Left ventricle myocardium superior (tissue), 1 donor: ENCODE measurements around the gene BAIAP2L1. TPM values are rescaled to one million over a fixed set of nuclear protein-coding genes. Genes with fewer than 3 reads are reported as not detected.
A peak's percentile ranks its signal among the peaks of the same experiment; 100 is the strongest.

Experiments
- ATAC-seq: fragments of 200-7000 bp; cut with Tn5 transposase; one replicate; pipeline ENCODE4 v1.9.1; 2020; ENCODE audit warnings: mild to moderate bottlenecking, moderate library complexity
- DNase-seq: peaks from one replicate; pipeline ENCODE4 v3.0.0-alpha.2; 2020
- intact Hi-C: fragments of 100-400 bp; cut with micrococcal nuclease; formaldehyde crosslinking; loops from one replicate; pipeline ENCODE4 v1.11.0; 2022
- total RNA-seq: library from RNA; stranded (reverse); fragmentation: NEBNext Ultra II Directional; extraction: Animal tissue kit (Norgen Biotek cat#: 25700); gene quantifications from one replicate; pipeline ENCODE4 v1.2.1, GENCODE V29; 2021
- donor health status: DM: no; HTN: yes; CAD: no; lungs with severe emphysema.

Gene BAIAP2L1
- total RNA-seq, 1 donor from 2014 or later = 2.0 TPM

DNA sequence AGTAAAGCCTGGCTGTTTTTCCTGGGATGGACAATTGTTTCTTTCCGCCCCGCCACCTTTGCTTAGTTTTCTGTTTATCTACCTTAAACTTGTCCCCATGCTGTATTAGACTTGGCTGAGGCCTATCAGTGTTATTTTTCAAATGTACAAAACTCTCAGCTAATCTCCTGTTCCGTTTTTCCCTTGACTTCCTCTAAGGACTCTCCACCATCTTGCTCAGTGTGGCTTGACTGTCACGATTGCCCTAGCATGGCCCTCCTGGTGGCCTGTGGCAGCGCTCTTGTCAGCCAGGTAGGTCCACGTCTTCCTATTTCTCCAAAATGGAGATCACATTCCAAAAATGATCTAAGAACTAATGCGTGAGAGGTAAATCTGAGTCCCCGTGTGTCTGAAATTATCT, 36.7 kb downstream of the BAIAP2L1 start:
- DNase-seq (no peak), ATAC-seq (no peak)
- intact Hi-C loops = no loop called here

DNA sequence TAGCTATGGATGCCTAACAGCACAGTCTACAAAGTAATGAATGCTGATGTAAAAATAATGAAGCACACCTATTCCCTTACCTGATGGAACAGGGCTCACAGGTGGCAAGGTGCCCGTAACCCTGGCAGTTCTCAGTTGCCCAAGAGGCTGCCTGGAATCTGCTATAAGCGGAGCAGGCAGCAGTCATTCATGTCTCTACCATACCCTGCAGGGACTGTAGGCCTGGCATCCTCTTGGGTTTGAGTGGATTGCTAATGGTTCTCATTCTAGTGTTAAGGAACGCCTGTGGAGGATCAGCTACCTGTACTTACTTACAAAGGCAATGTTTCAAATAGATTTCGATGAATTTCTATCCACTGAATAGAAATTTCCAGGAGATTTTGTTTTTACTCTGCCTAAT, 38.4 kb downstream of the BAIAP2L1 start:
- intact Hi-C loops = no loop called here
- no peak for ATAC-seq
- no peak for DNase-seq

DNA sequence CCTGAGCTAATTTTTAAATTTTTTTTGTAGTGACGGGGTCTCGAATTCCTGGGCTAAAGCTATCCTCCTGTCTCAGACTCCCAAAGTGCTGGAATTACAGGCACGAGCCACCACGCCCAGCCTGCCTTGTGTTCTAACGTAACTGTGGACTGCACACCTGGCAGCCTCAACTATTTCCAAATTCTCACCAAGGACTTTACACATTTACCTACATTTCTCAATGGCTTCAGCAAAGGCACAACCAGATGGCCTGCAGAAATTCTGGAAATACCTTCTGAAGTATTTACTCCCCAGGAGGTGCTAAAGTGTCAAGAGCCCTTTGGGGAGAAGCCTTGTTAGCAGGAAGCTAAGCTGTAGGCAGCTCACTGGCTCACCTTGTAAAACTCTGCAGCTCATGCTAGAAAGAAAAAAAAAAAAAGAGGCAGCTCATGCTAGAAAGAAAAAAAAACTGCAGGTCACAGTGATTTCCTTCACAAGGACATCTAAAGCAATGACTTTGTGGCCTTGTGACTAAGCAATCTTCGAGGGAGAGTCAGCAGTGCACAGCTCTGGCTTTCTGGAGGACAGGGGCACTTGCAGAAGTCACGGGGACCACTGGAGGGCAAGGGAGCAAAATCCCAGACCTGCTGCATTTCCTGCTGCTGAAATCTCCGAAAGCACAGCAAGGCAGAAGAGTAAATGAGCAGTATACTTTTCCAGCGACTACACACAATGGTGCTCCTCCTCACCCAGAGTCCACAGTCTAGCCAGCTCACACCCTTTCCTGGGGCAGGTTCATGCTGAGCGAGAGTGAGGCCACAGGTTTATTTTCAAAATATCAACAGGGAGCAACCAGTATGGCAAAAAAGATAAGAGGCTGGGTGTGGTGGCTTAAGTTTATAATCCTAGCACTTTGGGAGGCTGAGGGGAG, 40.4 kb downstream of the BAIAP2L1 start:
- ATAC-seq (no peak), DNase-seq (no peak)
- intact Hi-C loops = no loop called here

DNA sequence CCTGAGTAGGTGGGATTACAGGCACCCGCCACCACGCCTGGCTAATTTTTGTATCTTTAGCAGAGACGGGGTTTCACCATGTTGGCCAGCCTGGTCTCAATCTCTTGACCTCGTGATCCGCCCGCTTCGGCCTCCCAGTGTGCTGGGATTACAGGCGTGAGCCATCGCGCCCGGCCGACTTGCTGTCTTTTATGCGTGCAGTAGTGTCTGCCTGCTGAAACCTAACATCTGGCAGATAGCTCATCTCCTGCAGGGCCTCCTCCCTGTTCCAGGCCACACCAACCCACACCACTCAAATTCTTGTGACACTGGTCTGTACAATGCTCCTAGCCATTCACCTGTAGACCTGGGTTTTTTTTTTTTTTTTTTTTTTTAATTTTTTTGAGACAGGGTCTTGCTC, 41.5 kb downstream of the BAIAP2L1 start:
- no peak for DNase-seq
- intact Hi-C loops = no loop called here
- no peak for ATAC-seq

DNA sequence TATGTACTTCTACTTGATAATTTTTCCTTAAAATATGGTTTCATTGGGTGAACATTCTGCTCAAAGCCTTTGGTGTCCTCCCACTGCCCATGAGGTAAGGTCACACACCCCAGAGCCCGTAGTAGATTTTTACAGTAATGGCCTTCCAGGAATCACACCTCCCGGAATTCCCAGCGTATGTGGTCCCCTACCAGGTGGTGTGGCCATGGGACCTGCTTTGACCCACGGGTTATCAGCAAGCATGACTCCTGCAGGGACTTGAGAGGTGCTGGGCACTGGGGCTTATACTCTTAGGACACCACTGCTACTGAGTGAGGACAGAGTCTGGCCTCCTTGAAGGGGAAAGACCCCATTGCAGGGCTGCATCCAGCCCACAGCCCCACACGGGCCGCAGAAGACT, 42.2 kb downstream of the BAIAP2L1 start:
- ATAC-seq = no peak
- no peak for DNase-seq
- intact Hi-C loops = no loop called here

DNA sequence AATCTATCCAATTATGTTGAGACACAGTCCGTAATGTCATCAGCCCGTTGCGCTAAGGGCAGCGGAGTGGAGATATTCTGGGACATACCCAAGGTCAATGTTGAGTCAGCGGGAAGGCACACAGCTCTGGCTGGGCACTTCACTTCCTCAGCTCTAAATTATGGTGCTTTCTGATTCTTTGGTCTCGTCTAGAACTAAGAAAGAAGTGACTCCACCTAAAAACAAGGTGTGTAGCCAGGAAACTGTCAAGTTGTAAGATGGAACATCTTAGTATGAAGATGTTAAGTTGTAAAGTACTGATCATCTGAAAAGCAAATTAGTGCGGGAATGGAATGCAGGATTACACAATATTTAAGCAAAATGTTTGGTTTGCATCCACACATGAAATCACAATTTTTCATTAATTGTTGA, 43.1 kb downstream of the BAIAP2L1 start:
- peak; percentile 34 for ATAC-seq
- DNase-seq = no peak
- intact Hi-C loops = no loop called here

DNA sequence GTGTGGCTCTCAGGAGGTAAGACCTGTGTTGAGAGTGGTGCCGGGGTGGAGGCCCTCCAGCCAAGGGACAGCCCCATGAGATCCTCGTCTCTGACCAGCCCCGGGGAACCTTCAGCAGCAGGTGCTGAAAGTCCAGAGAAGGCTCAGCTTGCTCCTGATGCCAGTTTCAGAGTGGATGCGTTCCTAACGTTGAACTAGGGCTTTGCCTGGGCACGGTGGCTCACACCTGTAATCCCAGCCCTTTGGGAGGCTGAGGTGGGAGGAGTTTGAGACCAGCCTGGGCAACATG, 45.7 kb downstream of the BAIAP2L1 start:
- ATAC-seq = no peak
- intact Hi-C loops = no loop called here
- no peak for DNase-seq

DNA sequence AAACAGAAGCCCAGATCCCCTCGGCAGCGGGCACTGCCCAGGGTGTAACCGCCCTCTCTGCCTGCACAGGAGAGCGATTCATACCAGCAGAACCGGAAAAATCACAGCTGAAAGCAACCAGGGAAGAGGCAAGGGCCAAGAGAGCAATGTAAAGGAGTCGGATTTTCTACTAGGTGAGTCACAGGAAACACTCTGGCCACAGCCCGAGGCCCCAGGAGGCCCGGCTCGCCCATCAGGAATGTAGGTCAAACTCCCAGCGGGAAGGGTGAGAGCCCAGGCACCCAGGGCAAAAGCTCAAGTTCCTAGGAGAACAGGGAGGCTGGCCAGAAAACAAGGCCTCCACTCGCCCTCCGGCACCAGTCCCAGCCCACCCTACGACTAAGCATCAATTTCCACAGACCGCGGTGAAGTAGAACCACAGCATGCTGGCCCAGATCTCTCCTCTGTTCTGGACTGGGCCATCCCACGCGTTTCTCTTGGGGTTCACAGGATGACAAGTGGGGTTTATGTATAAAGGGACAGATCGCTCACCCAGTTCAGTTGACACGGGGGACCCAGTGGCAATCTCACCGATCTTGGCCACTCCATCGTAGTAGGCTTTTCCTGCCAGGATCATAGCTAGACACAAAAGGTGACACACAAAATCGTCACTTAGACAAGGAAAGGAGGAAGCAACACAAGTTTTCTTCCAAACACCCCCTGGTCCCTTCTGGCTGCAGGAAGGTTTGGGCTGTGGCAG, 46.2 kb downstream of the BAIAP2L1 start:
- no peak for ATAC-seq
- intact Hi-C loops = no loop called here
- no peak for DNase-seq

DNA sequence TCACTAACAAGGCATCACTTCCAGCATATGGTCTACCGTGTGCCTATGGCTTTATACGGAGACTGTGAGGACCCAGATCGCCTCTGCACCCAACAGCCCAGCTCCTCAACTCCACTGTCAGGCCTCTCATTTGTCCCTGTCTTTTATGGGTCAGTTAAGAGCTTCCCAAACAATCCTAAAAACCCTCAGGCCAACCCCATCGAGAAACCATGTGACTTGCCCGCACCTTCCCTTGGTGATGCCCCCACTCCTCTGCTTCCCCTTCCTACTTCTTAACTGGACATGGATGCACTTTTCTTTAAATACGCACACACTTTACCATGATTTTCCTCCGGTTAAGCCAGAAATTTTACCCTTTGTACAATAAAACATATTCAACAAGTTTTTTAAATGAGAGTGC, 46.8 kb downstream of the BAIAP2L1 start:
- no peak for ATAC-seq
- DNase-seq = no peak
- intact Hi-C loops = no loop called here

DNA sequence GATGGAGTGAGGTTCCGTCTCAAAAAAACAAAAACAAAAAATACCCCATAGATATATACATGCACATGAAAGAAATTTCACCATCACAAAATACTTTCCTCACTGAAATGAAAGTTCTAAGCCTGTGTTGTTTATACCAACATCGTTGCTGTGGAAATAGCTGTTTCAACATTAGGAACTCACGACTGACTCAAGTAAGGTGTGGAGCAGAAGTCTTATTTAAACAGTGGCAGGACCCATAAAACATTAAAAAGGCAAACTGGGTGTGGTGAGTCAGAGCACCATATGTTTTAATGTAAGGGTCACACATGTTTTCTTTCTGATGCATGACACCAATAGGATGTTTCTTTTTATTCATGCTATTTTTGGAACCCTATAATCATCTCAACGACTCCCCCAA, 48.3 kb downstream of the BAIAP2L1 start:
- no peak for DNase-seq
- intact Hi-C loops = no loop called here
- no peak for ATAC-seq

DNA sequence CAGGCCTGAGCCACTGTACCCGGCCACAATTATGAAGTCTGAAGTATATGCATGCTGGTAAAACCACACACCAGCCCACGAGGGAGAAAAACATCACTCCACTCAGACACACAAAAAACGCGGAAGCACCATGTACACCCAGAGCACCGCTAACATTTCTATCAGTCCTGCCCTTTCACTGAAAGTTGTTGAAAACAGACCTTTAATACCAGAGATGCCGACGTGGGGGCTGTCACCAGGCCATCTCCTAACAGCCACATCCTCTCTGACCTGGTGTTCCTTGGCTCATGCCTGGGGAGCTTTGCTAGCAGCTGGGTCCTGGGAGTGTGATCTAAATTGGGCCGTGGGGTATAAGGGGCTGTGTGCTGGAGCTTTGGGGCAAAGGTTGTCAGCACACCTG, 49.8 kb downstream of the BAIAP2L1 start:
- no peak for DNase-seq
- intact Hi-C loops = no loop called here
- ATAC-seq = no peak

DNA sequence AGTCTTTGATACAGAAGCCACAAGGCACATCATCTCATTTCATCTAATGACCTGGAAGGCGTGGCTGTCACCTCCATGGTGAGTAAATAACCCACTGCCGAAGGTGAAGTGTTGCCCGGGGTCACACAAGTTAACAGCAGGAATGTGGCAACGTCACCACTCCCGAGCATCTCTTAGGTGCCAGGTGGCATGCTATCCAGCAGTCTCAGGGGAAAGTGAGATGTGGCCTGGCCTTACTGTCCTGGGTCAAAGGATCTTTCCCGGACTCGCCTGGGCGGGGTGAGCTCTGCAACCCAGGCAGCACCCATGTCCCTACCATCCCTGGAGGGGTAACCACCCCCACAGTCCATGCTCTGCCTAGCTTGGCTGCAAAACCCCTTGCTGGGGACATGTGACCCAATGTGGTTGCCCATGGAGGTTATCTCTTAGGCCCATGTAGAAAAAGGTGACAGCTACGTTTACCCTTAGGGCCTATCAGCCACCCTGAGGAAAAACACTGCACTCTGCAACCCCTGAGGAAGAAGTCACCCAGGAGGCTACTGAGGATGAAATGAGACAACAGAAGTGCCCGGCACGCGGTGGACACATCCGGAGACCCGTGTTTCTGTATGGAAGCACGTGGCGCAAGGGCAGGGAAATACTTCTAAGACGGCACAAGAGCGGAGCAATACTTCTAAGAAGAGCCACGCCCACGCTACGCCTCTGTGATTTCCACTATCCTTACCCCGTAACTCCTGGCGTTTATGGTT, 52.0 kb downstream of the BAIAP2L1 start:
- DNase-seq (no peak), ATAC-seq (no peak)
- intact Hi-C loops = no loop called here

DNA sequence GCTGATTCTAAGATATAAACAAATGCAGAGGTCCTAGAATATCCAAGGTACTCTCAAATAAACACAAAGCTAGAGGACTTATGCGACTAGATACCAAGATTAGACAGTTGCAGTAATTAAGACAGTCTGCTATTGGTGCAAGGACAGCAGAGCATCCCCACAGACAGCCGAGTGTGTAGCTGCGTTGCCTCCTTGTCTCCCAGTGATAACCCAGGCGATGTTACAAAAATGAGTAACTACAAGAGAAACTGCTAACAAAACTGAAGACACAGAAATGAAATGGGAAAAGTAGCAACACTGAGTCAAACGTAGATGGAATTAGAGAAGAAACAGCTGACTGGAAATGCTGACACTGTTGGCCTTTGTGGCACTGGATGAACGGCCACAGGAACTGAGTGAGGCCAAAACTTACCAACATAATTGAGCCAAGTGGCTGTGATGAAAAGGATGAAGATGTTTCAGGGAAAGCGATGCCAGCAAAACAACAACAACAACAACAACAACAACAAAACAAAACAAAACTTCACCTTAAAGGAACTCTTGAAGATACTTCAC, 54.3 kb downstream of the BAIAP2L1 start:
- DNase-seq = no peak
- ATAC-seq = no peak
- intact Hi-C loops = no loop called here

DNA sequence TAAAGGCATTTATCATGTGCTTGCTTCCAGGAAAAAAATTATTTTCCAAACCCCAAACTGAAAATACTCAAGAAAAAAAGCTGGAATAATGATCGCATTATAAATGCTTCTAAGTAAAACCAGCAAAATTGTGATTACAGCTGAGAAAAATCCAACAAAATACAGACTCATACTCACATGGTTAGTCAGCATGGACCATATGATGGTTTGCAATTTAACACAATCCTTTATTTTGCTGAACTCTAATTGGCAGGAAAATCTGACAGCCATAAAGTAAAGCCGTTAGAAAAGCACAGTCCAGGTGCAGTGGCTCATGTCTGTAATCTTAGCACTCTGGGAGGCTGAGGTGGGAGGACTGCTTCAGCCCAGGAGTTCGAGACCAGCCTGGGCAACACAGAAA, 59.8 kb downstream of the BAIAP2L1 start:
- no peak for DNase-seq
- intact Hi-C loops = no loop called here
- ATAC-seq = no peak

DNA sequence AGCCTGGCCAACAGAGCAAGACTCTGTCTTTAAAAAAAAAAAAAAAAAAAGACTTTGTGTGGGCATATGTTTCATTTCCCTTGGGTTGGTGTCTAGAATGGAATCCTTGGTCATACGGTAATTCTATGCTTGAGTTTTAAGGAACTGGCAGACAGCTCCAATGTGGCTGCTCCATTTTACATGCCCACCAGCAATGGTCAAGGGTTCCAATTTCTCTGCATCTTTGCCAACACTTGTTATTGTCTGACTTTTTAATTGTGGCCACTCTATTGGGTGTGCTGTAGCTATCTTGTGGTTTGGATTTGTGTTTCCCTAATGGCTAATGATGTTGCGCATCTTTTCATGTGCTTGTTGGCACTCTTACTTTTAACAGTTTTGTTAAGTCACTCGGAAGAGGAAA, 61.8 kb downstream of the BAIAP2L1 start:
- no peak for ATAC-seq
- DNase-seq = no peak
- intact Hi-C loops = no loop called here

DNA sequence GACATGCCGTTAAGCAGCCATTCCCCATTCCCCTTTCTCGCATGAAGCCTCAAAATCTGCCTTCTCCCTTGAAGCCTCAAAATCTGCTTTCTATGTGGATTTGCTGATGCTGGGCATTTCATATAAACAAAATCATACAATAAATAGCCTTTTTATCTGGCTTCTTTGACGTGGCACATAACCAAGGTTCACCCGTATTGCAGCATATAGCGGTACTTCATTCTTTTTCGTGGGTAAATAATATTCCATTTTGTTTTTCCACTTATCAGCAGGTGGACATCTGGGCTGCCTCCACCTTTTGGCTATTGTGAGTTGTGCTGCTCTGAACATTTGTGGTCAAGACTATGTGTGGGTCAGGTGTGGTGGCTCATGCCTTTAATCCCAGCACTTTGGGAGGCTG, 62.4 kb downstream of the BAIAP2L1 start:
- ATAC-seq (no peak), DNase-seq (no peak)
- intact Hi-C loops = no loop called here

DNA sequence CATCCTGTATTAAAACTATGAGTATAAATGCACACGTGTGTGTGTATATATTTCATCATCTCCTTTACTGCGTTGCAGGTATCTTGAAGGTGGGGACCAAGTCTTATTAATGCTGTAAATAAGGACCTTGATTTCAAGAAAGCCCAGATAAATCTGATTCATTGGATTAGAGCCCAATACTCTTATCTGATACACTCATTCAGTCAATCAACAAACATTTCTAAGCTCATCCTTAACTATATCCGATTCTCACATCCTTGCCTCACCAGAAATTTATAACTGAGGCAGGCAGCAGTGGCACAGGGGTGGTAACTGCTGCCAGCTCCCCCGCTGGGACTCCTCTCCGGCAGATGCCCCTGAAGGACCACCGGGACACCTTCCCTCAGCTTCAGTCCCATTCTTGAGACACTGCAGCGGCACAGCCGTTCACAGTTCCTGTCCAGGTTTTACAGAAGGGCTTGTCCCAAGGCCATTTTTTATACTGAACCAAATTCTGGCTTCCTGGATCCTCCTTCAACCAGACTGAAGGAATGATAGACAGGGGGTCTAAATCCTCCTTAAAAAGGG, 65.4 kb downstream of the BAIAP2L1 start:
- ATAC-seq (no peak), DNase-seq (no peak)
- intact Hi-C loops = no loop called here

DNA sequence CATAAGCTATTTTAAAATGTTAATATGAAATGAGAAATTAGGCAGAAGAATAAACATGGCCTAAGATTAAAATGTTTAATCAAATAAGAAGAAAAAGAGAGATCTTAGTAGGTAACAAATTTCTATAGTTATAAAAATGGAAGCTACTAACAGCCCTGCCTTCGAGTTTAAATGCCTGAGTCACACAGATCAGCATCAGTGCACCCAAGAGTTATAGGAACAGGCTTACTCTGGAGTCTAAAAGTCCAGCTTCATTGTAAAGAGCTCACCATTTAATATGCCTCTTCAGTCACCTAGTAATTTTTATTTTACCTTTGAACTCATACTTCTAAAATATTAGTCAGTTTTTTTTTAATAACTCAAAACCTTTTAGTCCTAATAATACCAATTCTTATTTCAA, 66.8 kb downstream of the BAIAP2L1 start:
- intact Hi-C loops = no loop called here
- DNase-seq = no peak
- no peak for ATAC-seq

DNA sequence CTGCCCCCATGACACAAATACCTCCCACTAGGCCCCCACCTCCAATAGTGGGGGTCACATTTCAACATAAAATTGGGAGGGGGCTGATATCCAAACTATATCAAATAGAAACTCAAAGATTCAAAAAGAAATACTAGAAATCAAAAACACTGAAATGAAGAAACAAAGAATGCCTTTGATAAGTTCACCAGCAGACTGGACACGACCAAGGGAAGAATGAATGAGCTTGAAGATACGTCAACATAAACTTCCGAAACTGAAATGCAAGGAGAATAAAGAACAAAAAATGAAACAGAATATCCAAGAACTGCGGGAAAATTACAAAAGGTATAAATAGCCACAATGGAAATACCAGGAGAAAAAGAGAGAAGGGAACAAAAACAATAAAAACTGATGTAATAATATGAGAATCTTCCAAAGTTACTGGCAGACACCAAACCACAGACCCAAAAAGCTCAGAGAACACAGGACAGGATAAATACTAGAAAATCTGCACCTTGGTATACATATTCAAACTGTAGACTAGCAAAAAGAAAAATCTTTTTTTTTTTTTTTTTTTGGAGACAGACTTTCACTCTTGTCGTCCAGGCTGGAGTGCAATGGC, 69.9 kb downstream of the BAIAP2L1 start:
- DNase-seq (no peak), ATAC-seq (no peak)
- intact Hi-C loops = loop anchor here (1.0 kb wide), 1 partner anchor 32 kb away; no protein-coding TSS in a partner anchor
